T-helper 2 cell treated with Interferon-gamma antibody and Interleukin-4, amounts not matched to agents 5 μg/mL and 100 μg/mL, for 36 hours (primary cell): Measurements from ENCODE around the gene SPAG16.

Experiments used
- DNase-seq: peaks from one replicate; pipeline ENCODE4 v3.0.0; 2021; ENCODE audit warnings: low spot score
- H3K27ac Mint-ChIP-seq: one replicate; pipeline ENCODE4 v1.8.0; 2021; ENCODE audit warnings: mild to moderate bottlenecking, mixed read lengths
- H3K27me3 Mint-ChIP-seq: one replicate; pipeline ENCODE4 v1.8.0; 2021; ENCODE audit warnings: low read depth, mixed read lengths
- H3K36me3 Mint-ChIP-seq: one replicate; pipeline ENCODE4 v1.8.0; 2021; ENCODE audit warnings: low read depth, mixed read lengths
- H3K4me1 Mint-ChIP-seq: one replicate; pipeline ENCODE4 v1.8.0; 2021; ENCODE audit warnings: low read depth, mixed read lengths
- H3K4me3 Mint-ChIP-seq: one replicate; pipeline ENCODE4 v1.8.0; 2022; ENCODE audit warnings: mild to moderate bottlenecking, moderate library complexity, mixed read lengths
- H3K9me3 Mint-ChIP-seq: one replicate; pipeline ENCODE4 v1.8.0; 2021; ENCODE audit warnings: mixed read lengths

The SPAG16 gene

DNA sequence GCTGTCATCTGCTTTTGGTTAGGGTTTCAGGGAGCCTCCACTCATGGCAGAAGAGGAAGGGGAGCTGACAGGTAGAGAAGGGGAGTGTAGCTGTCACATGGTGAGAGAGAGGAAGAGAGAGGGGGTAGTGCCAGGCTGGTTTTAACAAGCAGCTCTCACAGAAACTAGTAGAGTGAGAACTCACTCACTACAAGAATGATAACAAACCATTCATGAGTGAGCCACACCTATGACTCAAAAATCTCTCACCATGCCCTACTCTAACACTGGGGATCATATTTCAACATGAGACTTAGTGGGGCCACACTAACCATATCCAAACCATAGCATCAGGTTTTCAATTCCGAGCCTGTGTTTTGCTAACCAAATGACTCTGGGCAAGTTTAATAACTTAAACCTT is 851.7 kb downstream of the SPAG16 start:
- Mint-ChIP-seq H3K27ac (no peak overlapping the region), H3K4me3 (no peak overlapping the region), H3K9me3 (no peaks in the 10 kb centered on the region), H3K27me3 (no peaks in the 10 kb centered on the region), H3K4me1 (no peaks in the 10 kb centered on the region), H3K36me3 (no peaks in the 10 kb centered on the region)
- DNase-seq: no peak

DNA sequence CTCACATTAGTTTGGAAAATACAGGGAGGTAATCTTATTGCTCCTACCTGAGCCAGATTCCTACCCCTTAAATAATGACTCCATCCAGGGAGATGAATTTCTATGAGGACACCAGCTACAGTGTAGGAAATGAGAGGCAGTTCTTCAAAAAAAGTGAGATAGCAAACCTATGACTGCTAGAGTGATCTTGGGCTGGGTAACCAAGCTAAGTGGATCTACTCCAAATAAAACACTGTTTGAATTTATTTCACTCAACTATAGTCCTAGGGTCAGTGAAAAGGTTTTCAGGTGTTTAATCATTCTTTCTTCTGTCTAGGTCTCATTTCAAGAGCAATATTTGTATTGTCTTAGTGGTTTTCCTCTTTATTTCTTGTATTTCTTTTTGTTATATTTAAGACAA is 854.5 kb downstream of the SPAG16 start:
- DNase-seq: no peak
- H3K27me3 Mint-ChIP-seq: no peaks in the 10 kb centered on the region
- H3K4me1 Mint-ChIP-seq: no peaks in the 10 kb centered on the region
- no peak overlapping the region for H3K27ac Mint-ChIP-seq
- no peak overlapping the region for H3K4me3 Mint-ChIP-seq
- H3K36me3 Mint-ChIP-seq: no peaks in the 10 kb centered on the region
- H3K9me3 Mint-ChIP-seq: no peaks in the 10 kb centered on the region

DNA sequence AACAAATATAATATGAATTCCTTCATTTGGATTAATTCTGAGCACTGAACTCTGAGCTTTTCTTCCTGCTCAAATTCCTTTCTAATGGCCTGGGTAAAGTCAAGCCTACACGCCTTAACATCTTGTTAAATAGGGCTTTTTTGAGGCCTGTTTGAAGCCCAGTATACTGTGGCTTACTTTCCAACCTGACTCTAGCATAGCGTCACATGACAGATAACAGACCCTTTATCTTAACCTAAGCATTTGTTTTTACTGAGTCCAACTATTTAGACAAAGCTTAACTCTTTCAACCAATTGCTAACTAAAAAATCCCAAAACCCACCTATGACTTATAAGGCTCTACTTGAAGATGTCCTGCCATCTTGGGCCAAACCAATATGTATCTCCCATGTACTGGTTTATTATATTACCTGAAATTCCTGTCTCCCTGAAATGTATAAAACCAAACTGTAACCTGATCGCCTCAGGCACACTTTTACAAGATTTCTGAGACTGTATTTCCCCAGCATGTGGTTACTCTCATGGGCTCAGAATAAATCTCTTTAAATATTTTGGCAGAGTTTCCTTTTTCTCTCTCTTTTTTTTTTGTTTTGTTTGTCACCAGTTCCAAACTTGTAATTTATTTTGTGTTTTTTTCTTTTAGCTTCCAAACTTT is 855.5 kb downstream of the SPAG16 start:
- H3K4me1 Mint-ChIP-seq: no peaks in the 10 kb centered on the region

DNA sequence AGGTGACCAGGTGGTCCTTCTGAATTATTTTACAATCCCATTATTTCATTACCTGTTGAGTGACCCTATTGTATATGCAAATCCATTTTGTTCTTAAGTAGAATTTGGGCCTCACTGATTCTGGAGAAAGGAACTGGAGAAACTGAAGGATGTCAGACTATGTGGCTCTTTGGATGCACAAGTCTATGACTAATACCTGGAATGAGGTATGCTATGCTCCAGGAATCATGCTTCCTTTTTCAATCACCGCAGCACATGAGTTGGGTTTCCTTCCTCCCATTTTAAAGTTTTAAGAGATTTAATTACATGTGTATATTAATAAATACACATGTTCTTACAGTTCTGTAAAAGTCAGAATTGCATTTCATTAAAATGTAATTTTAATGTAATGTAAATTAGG is 872.7 kb downstream of the SPAG16 start:
- no peaks in the 10 kb centered on the region for H3K4me1 Mint-ChIP-seq
- no peak overlapping the region for H3K27ac Mint-ChIP-seq
- DNase-seq: no peak
- H3K9me3 Mint-ChIP-seq: no peaks in the 10 kb centered on the region
- H3K4me3 Mint-ChIP-seq: no peak overlapping the region
- H3K27me3 Mint-ChIP-seq: no peaks in the 10 kb centered on the region
- no peaks in the 10 kb centered on the region for H3K36me3 Mint-ChIP-seq

More for the DNA sequence above, 855.5 kb downstream of the SPAG16 start:
- H3K27me3 Mint-ChIP-seq: no peaks in the 10 kb centered on the region
- no peak overlapping the region for H3K27ac Mint-ChIP-seq
- H3K36me3 Mint-ChIP-seq: no peaks in the 10 kb centered on the region
- H3K9me3 Mint-ChIP-seq: no peaks in the 10 kb centered on the region
- no peak for DNase-seq
- no peak overlapping the region for H3K4me3 Mint-ChIP-seq

DNA sequence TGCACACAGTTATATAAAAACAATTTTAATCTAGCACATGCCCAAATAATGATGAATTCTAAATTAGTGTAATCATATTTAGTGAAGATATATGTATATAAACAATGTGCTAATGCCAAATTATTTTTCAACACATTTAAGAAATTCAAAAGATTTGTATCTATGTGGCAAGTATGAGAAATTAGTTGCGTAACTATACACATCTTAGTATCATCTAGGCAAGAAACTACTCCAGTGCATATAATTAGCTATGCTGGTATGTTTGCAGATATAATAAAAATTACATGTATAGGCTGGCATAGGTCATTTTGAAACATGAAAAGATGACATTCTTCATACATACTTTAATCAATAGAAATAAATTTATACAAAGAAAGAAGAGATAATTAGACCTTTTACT is 874.6 kb downstream of the SPAG16 start:
- Mint-ChIP-seq H3K9me3 (no peaks in the 10 kb centered on the region), H3K4me1 (no peaks in the 10 kb centered on the region), H3K27ac (no peak overlapping the region), H3K36me3 (no peaks in the 10 kb centered on the region), H3K27me3 (no peaks in the 10 kb centered on the region), H3K4me3 (no peak overlapping the region)
- DNase-seq: no peak

DNA sequence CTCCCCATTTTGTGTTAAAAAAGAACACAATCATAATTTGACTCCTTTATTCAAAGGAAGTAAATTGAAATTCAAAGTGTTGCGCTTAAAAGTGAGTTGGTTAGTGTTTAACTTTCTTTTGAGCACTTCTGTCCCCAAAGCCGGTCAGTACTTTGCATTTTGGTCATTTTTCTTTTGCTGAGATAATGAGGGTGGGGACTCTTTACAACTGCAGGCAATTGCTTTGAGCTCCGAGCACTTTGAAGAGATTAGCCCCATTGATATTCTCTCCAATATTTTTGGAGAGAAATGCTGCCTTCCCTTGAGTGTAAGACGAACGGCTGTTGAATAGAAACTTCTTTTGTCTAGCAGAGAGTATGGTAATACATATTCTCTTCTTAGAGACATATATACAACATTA is 885.0 kb downstream of the SPAG16 start:
- DNase-seq: no peak
- no peaks in the 10 kb centered on the region for H3K9me3 Mint-ChIP-seq
- H3K4me3 Mint-ChIP-seq: no peak overlapping the region

DNA sequence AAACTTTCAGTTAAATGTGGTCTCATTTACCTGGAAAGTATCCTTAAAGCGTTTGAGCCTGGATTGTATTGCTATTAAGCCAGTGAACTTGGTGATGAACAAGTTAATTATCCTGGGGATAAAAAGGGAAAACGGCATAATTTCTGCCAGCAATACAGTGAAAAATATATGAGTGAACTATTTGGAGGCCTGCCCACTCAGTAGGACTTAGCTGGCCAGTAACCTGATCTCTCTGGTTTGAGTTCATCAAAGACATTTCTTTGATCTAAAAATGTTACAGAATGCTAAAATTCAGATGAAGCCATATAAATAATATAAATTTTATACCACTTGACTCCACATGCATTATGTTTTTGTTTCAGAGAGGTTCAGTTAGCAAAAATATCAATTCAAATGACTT is 885.5 kb downstream of the SPAG16 start:
- no peaks in the 10 kb centered on the region for H3K9me3 Mint-ChIP-seq
- no peak for DNase-seq
- no peaks in the 10 kb centered on the region for H3K4me1 Mint-ChIP-seq
- H3K4me3 Mint-ChIP-seq: no peak overlapping the region
- H3K36me3 Mint-ChIP-seq: no peaks in the 10 kb centered on the region
- H3K27me3 Mint-ChIP-seq: no peaks in the 10 kb centered on the region
- H3K27ac Mint-ChIP-seq: no peak overlapping the region

More for the DNA sequence above, 885.0 kb downstream of the SPAG16 start:
- Mint-ChIP-seq H3K36me3 (no peaks in the 10 kb centered on the region), H3K4me1 (no peaks in the 10 kb centered on the region), H3K27me3 (no peaks in the 10 kb centered on the region), H3K27ac (no peak overlapping the region)

DNA sequence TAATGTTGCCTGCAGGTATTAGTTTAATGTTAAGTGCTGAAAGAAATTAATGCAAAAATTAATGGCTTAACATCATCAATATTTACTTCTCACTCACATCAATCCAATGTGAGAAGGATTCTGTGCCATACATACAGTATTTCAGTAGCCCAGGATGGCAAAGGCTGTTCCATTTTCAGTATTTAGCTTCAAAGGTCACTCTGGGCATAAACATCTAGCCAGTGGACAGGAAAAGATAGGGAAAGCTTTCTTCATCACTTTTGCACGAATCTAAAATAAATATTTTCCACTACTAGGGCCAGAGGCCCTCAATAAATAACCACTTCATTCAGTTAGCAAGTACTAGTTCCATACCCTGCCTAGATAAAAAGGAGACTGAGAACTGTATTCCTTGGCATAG is 890.3 kb downstream of the SPAG16 start:
- no peak overlapping the region for H3K4me3 Mint-ChIP-seq
- no peaks in the 10 kb centered on the region for H3K4me1 Mint-ChIP-seq
- DNase-seq: no peak
- H3K36me3 Mint-ChIP-seq: no peaks in the 10 kb centered on the region
- no peaks in the 10 kb centered on the region for H3K27me3 Mint-ChIP-seq
- no peaks in the 10 kb centered on the region for H3K9me3 Mint-ChIP-seq
- no peak overlapping the region for H3K27ac Mint-ChIP-seq

DNA sequence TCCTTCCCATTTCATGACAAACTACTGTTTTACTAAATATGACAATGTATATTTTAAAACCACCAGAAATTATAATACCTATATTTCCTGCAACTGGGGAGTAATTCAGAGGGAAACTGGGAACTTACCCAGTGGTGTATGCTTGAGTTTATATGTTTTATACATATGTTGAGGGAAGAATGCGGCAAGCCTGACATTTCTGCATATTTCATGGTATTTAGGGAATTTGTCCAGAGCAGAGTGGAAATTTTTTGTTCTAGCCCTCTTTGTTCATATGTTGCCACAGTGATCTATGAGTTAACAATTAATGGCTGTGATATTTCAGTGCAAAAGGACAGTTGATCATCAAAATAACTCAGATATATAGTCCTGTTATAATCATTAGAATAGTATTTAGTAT is 895.8 kb downstream of the SPAG16 start:
- no peak overlapping the region for H3K4me3 Mint-ChIP-seq
- H3K9me3 Mint-ChIP-seq: no peaks in the 10 kb centered on the region
- no peak for DNase-seq
- no peaks in the 10 kb centered on the region for H3K36me3 Mint-ChIP-seq
- H3K27me3 Mint-ChIP-seq: no peaks in the 10 kb centered on the region
- H3K4me1 Mint-ChIP-seq: no peaks in the 10 kb centered on the region
- H3K27ac Mint-ChIP-seq: no peak overlapping the region

DNA sequence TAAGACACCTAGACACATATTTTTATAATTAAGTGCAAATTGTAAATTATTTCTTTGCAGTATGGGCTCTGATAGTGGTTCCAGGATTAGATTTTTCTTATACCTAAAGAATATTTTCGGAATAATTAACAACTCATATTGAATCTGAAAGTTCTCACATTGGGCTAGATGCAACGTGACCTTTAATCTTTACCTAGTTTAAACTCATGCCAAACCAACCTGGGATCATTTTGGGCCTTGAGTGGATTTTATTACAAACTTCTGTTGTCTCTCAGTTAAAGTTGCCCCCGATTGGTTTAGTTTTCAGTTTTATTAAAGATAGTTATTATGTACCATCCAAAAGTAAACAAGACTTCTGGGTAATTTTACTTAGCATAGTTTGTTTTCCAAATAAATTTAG is 896.4 kb downstream of the SPAG16 start:
- no peaks in the 10 kb centered on the region for H3K4me1 Mint-ChIP-seq
- H3K27me3 Mint-ChIP-seq: no peaks in the 10 kb centered on the region

DNA sequence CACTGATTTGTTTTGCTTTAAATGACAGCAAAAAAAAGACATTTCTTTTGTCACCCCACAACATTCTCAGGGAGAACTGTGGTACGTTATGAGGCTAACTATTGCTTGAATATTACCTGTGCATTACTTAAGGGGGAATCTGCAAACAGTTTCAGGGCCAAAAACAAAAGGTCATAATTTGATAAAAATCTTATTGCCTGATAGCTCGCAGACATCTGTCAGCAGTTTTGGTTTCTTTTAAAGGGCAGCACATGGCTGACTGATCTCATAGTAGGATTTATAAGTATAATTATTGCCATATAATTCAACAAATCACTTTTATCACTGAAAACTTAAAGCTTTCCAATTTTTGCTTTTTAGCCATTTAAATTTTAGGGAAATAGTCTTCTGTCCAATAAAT is 900.2 kb downstream of the SPAG16 start:
- Mint-ChIP-seq H3K9me3 (no peaks in the 10 kb centered on the region), H3K36me3 (no peaks in the 10 kb centered on the region), H3K4me3 (no peak overlapping the region), H3K27ac (no peak overlapping the region), H3K4me1 (no peaks in the 10 kb centered on the region), H3K27me3 (no peaks in the 10 kb centered on the region)
- no peak for DNase-seq

More for the DNA sequence above, 896.4 kb downstream of the SPAG16 start:
- Mint-ChIP-seq H3K9me3 (no peaks in the 10 kb centered on the region), H3K4me3 (no peak overlapping the region), H3K36me3 (no peaks in the 10 kb centered on the region), H3K27ac (no peak overlapping the region)
- DNase-seq: no peak

DNA sequence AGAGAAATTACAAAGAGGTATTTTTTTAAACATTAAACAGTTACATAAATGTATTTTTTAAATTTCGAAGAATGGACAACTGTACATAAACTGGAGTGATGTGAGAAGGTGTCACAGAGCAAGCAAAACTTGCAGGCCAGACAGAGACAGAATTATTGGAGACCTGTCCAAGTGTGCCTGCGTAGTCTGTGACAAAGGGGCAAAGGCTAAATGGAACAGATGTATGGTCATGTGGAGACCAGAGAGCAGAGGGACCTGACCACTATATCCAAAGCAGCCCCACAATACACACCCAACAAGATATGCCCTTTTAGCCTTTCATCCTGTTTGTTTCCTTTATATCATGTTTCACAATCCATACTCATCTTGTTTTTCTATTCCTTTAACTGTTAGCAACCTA is 901.3 kb downstream of the SPAG16 start:
- no peak for DNase-seq
- H3K27ac Mint-ChIP-seq: no peak overlapping the region
- no peaks in the 10 kb centered on the region for H3K4me1 Mint-ChIP-seq
- H3K9me3 Mint-ChIP-seq: no peaks in the 10 kb centered on the region
- H3K27me3 Mint-ChIP-seq: no peaks in the 10 kb centered on the region
- H3K4me3 Mint-ChIP-seq: no peak overlapping the region
- no peaks in the 10 kb centered on the region for H3K36me3 Mint-ChIP-seq

DNA sequence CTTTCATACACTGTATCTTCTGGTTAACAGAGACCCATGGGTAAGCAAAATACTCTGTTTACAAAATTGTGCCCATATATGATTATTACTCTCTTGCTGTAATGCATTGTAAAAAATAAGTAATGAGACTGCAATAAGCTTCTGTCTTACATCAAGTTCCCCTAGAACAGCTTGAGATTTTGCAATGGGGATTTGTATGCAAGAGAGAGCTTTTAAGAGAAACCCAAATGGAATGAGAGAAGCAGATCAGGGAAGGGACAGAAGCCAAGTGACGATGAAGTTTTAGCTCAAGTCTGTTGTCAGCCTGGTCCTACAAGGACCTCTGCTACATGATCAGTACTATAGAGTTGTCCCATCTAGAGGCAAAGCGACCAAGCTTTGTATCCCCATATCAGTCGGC is 908.4 kb downstream of the SPAG16 start:
- Mint-ChIP-seq H3K36me3 (no peaks in the 10 kb centered on the region), H3K27ac (no peak overlapping the region), H3K4me1 (no peaks in the 10 kb centered on the region), H3K9me3 (no peaks in the 10 kb centered on the region), H3K4me3 (no peak overlapping the region), H3K27me3 (no peaks in the 10 kb centered on the region)
- no peak for DNase-seq

DNA sequence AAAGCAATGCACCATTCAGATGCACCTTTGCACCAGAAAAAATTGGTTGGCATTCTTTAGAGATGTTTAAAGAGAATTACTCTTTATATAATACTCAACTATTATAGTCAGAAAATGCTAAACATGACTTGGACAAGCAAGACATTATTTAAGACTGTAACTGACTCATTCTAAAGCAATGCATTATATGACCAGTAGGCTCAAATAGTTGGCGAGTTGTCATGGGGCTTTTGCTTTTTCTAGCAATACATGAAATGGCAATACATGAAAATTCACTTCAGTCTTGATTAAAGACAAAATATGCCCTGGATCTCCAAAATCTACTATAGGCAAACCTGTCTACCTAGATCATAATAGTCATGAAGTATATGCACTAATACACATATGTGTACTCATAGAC is 909.7 kb downstream of the SPAG16 start:
- H3K36me3 Mint-ChIP-seq: no peaks in the 10 kb centered on the region
- no peak overlapping the region for H3K27ac Mint-ChIP-seq
- no peaks in the 10 kb centered on the region for H3K9me3 Mint-ChIP-seq
- H3K4me1 Mint-ChIP-seq: no peaks in the 10 kb centered on the region
- no peak overlapping the region for H3K4me3 Mint-ChIP-seq
- DNase-seq: no peak
- H3K27me3 Mint-ChIP-seq: no peaks in the 10 kb centered on the region

DNA sequence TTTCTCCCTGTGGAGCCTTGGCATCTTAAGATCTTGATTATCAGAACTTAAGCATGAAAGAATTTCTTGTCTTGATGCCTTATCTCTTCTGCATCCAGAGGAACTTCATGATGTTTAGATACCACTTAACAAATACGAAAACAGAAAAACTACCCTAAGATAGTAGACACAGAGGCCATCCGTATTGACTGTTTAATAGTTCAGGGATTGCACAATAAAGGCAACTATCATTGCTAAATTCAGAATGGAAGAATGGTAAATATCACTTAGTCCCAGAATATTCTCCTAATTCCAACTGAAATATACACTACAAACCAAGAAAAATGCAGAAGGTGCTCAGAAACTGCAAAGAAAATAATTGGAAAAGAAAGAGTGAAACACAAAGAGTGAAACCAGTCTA is 912.0 kb downstream of the SPAG16 start:
- H3K36me3 Mint-ChIP-seq: no peaks in the 10 kb centered on the region
- no peak overlapping the region for H3K4me3 Mint-ChIP-seq
- H3K4me1 Mint-ChIP-seq: no peaks in the 10 kb centered on the region
- DNase-seq: no peak
- no peaks in the 10 kb centered on the region for H3K27me3 Mint-ChIP-seq
- H3K27ac Mint-ChIP-seq: no peak overlapping the region
- no peaks in the 10 kb centered on the region for H3K9me3 Mint-ChIP-seq
